IPS-11a (cell line): ENCODE data around the gene CALCOCO1.
A peak's percentile ranks its signal among the peaks of the same experiment; 100 is the strongest.

Source experiments
- H3K4me3 ChIP-seq: one replicate; pipeline ENCODE4 v1.5.1; 2013; ENCODE audit warnings: low read depth, low read length, control low read depth

The CALCOCO1 gene

DNA sequence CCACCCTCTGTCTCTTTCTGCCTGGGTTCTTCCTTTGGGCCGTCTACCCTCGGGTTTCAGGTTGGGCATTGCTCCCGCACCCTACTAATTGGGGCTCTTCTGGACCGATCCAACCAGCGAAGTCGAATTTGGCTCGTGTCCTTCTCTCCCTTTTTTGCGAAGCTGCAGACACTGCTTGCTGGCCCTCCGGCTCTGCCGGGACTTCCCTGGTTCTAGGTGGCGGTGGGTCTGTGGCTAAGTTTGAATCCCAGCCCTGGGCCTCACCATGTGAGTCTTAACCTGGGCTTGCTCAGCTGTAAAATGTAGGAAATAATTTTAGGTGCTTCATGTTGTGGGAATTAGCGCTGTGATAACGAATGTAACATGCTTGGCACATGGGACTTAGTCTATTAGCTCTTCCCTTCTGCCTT is 24.9 kb upstream of the CALCOCO1 start:
- peak overlapping the region; percentile 14 for H3K4me3 ChIP-seq

DNA sequence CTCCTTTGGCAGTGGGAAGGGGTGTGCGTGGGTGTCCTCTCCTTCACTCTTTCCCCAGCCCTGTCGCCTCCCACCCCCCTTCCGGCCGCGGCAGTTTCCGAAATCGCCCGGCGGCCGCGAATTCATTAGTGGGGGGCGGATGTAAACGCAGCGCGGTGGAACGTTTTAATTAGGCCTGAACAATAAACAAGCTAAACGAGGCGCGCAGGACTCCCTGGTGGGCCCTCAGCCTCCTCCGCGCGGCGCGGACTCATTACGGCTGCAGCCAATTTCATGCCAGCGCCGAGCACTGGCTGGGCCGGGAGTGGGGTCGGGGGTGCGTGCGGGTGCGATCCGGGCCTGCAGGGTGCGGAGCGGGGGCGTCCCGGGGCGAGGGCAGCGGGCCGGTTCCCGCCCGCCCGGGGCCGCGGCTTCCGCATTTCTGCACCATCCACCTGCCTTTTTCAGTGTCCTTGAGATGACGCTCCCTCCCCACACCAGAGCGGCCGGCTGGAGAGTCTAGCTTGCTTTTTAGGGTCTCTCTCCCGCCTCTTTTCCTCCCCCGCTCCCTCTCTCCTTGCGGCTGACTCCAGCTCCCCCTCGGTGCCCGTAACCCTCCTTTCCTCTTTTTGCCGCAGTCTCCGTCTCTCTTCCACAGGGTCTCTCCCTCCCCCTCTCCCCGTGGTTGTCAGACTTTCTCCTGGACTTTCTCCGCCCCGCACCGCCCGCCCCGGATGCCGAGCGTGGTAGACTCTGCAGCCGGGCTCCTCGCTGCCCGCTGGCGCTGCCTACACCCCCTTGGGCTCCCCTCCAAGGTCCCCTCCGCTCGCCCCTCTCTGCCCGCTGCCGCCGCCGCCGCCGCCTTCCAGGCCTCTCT is 24.3 kb upstream of the CALCOCO1 start, which contains the start of gene CISTR:
CISTR (minus strand) TSS at position 644 of the 856 bp plus-strand sequence.
- H3K4me3 ChIP-seq: peak within 1 kb of the TSS; percentile 45

DNA sequence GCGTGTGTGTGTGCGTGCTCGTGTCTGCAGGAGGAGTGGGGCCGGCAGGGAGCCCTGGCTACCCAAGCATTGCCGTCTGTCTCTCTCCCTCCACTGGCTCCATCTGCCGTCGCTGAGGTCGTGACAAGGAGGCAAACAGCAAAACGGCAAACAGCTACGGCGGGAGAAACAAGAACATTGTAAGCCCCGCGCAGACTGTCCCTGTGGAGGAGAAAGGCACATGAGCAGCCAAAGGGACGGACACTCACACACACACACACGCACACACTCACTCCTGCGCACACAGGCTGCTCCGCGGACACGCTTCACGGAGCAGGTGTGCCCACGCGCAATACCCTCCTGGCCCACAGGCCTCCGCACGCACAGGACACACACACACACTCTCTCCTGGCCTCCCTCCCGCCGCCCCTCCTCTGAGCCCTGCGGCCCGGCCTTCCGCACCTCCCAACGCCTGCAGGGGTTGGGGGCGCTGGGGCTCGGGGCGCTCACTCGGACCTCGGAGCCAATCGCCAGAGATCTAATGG is 23.6 kb upstream of the CALCOCO1 start:
- peak overlapping the region; percentile 21 for H3K4me3 ChIP-seq

DNA sequence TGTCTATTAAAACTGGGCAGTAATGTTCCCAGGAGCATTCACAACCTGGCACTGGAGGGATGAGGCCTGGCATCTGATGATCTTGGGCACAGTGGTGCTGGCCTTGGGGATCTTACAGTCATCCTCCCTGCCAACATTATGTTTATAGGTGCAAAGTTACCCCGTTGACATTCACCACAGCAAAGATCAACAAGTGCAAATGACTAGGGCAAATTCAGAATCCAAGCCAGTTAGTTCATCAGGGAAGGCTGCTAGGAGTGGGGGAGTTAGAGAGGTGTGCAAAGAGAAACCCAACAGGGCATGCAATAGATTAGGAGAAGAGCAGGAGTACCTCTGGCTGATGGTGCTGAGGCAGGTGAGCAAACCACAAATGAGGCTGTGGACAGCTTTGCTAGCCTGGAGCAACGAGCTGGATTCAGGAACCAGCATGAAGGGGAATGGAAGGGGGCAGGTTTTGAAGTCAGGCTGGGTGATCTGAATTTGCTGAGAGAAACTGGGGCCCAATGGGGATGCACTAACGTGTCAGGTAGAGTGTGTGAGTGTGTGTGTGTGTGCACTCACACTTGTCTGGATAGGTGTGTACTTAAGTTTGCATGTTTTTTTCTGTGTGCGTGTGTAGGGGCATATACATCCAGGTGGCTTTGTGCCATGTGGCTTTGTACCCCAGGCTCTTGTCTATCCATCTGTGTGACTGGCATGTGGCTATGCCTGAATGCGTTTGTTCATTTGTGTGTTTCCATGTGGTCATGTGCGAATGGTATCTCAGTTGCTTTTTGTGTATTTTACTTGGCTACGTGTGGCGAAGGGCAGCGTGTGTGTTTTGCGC is 22.9 kb upstream of the CALCOCO1 start:
- H3K4me3 ChIP-seq: no peak overlapping the region

DNA sequence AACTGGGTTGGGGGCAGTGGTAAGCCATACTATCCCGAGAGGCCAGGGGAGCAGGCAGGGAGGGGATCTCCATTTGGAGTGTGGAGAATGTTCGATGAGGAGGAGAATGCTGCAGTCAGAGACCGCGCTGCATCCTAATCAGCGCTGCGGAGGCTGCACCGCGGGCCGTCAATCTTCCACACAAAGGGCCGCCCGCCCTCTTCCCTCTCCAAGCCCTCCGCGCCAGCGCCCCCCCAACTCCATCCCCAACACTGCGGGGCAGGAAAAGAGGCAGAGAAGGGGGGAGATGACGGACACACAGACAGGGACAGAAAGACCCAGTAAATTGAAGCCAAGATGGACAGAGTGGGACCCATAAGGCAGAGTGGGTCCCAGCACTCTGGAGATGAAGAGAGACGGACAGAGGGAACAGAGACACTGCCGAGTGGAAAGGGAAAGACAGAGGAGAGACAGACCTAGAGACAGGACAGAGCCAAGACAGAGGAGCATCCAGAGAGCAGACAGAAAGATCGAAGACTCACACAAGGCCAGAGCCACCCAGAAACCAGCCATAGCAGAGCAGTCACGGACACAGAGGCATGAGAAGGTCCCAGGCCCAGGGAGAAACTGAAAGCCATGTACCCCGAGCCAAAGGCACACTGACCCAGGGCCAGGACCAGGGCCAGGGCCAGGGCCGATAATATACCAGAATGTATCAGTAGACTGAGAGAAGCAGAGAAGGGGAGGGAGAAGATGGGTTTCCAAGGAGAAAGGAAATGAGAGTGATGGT is 21.0 kb upstream of the CALCOCO1 start:
- no peak overlapping the region for H3K4me3 ChIP-seq

DNA sequence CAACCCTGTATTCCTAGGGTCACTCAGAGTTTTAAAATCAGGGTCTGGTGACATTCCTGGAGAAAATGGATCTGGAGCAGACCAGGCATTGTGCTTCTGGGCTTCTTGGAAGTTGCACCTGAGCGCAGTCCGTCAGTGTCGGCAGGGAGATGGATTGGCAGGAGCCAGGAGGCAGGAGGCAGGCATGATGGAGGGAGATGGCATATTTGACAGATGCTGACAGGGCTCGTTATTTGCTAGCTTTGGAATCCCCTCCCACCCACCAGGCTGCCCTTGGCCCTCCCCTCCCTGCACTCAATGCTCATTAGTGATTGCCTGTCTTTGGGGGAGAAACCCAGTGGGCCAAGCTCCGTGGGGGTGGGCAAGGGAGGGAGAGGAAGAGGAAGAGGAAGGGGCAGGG is 19.8 kb upstream of the CALCOCO1 start:
- no peak overlapping the region for H3K4me3 ChIP-seq

GRCh38 chr12:53746592-53747092 is 19.4 kb upstream of the CALCOCO1 start:
- no peak overlapping the region for H3K4me3 ChIP-seq

GRCh38 chr12:53744751-53745150 is 17.5 kb upstream of the CALCOCO1 start:
- no peak overlapping the region for H3K4me3 ChIP-seq

DNA sequence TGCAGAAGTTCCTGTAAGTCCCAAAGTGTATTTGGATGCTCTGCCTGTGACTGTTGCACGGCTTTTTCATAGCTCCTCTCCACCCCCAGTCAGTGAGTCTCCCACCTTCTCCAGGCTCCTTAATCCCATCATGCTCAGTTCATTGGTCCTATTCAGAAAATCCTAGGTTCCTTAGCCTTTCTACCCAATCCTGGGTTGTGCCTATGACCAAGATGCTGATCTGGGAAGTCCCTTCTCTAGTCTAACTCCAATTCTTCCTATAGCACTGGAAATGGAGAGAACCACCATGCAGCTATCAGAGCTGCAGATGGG is 16.8 kb upstream of the CALCOCO1 start:
- no peak overlapping the region for H3K4me3 ChIP-seq

DNA sequence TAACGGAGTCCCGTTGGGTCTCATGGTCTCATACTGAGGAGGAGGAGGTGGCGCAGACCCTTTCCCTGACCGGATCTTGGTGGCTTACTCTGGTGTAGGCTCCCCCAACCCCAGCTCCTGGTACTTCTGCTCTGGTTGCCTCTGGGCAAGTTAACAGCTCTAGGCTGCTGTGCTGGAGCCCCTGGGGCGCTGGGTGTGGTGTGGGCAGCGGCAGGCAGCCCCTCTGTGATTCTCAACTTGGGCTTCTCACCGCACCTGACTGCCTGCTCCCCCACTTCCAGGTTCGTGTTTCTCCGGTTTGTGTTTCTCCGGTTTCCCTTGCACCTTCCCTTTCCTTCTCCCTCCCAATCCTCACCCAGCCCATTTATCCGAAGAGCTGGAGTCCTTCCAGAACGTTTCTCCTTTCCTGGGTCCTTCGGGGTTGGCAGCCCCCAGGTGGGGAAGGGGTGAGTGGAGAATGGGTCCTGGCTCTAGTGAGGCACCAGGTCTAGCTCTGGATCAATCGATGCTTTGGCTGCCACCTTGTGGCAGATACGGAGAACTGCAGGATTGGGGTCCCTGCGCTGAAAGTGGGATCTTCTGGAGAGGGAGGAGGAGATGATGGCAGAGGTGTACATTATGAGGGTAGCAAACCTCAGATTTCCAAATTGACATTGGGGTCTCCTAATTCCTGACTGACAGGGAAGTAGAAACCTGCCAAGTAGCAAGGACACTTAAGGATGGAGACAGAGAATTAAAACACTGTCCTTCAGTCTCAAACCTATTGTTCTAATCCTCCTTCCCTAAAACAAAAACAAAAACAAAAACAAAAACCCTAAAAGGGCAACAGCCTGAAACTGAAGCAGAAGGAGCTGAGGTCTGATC is 16.2 kb upstream of the CALCOCO1 start:
- no peak overlapping the region for H3K4me3 ChIP-seq

GRCh38 chr12:53740130-53740491 is 12.9 kb upstream of the CALCOCO1 start:
- H3K4me3 ChIP-seq: no peak overlapping the region

GRCh38 chr12:53739214-53740129 is 12.2 kb upstream of the CALCOCO1 start:
- peak overlapping the region; percentile 14 for H3K4me3 ChIP-seq

- H3K4me3 ChIP-seq: peak overlapping the region; percentile 69
Measured at GRCh38 chr12:53738406-53739213, 11.4 kb upstream of the CALCOCO1 start.

DNA sequence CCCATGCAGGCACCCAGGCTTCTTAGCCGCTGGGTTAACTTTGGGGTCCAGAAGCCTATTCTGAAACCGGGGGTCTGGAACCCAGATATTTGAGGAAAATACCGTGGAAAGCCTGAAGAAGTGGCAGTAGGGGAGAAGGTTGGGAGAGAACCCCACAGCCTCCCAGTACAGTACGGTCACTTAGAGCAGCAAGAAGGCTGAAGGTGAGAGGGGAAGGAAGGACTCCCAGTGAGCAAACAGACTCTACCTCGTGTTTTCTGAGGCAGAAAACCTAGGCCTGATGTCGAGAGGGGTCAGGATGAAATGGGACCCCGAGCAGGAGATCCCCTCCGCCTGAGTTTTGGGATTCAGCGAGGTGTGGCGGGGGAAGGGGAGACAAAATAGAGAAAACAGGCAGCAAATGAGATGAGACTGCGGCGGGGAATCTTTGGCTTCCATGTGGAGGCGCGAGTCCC is 10.7 kb upstream of the CALCOCO1 start:
- H3K4me3 ChIP-seq: peak overlapping the region; percentile 69

GRCh38 chr12:53737093-53737808 is 10.0 kb upstream of the CALCOCO1 start:
- H3K4me3 ChIP-seq: no peak overlapping the region

- no peak overlapping the region for H3K4me3 ChIP-seq
Measured at GRCh38 chr12:53736592-53736991, 9.3 kb upstream of the CALCOCO1 start.

- no peak overlapping the region for H3K4me3 ChIP-seq
Measured at GRCh38 chr12:53735556-53735955, 8.3 kb upstream of the CALCOCO1 start.
